Ectodermal cell (in vitro differentiated cells): ENCODE measurements around the gene FEM1B.

Experiments
- H3K27ac ChIP-seq: 2 replicates; pipeline ENCODE4 v1.7.0; 2013; ENCODE audit warnings: mild to moderate bottlenecking, low read depth, low read length; ENCODE audit not compliant: insufficient read depth, poor library complexity, severe bottlenecking
- H3K27me3 ChIP-seq: 2 replicates; pipeline ENCODE4 v1.7.0; 2013; ENCODE audit warnings: mild to moderate bottlenecking, low read length; ENCODE audit not compliant: insufficient read depth, control insufficient read depth, poor library complexity, severe bottlenecking
- H3K36me3 ChIP-seq: one replicate; pipeline ENCODE4 v1.7.0; 2013; ENCODE audit warnings: low read length; ENCODE audit not compliant: control insufficient read depth, insufficient read depth
- H3K4me1 ChIP-seq: one replicate; pipeline ENCODE4 v1.7.0; 2013; ENCODE audit warnings: low read length; ENCODE audit not compliant: control insufficient read depth, insufficient read depth
- H3K4me3 ChIP-seq: 2 replicates; pipeline ENCODE4 v1.7.0; 2013; ENCODE audit warnings: low read depth, low read length, control low read depth; ENCODE audit not compliant: insufficient read depth
- H3K9me3 ChIP-seq: 2 replicates; pipeline ENCODE4 v1.7.0; 2013; ENCODE audit warnings: mild to moderate bottlenecking, low read length, moderate library complexity; ENCODE audit not compliant: control insufficient read depth
- WGBS, 2 experiments: methylation state at CpG; one replicate each; pipeline ENCODE4 v1.1.7; 2013; ENCODE audit warnings: missing lambda C conversion rate in 2 of 2; 5-methylcytosine and 5-hydroxymethylcytosine counted together

Gene FEM1B

GRCh38 chr15:68298336-68298735 lies 20.8 kb downstream of the FEM1B start:
- Histone ChIP-seq H3K4me1 (peaks cover 2% of the 10 kb centered on the region), H3K9me3 (no peaks in the 10 kb centered on the region), H3K27me3 (no peaks in the 10 kb centered on the region), H3K4me3 (no peak overlapping the region), H3K27ac (no peak overlapping the region), H3K36me3 (no peaks in the 10 kb centered on the region)
- 93 to 94% methylated on average over 3 of the region's 3 CpGs for WGBS, 2 experiments

GRCh38 chr15:68298882-68299381 lies 21.4 kb downstream of the FEM1B start:
- Histone ChIP-seq H3K27ac (no peak overlapping the region), H3K4me3 (no peak overlapping the region)
- 94 to 97% methylated on average over 6 of the region's 6 CpGs for WGBS, 2 experiments

GRCh38 chr15:68299436-68299835 lies 21.9 kb downstream of the FEM1B start:
- Histone ChIP-seq H3K4me1 (peaks cover 5% of the 10 kb centered on the region), H3K9me3 (no peaks in the 10 kb centered on the region), H3K36me3 (no peaks in the 10 kb centered on the region), H3K27ac (no peak overlapping the region), H3K4me3 (no peak overlapping the region), H3K27me3 (no peaks in the 10 kb centered on the region)
- 94 to 97% methylated on average over 5 of the region's 5 CpGs for WGBS, 2 experiments

More at GRCh38 chr15:68298882-68299381, 21.4 kb downstream of the FEM1B start:
- Histone ChIP-seq H3K27me3 (no peaks in the 10 kb centered on the region), H3K4me1 (peaks cover 5% of the 10 kb centered on the region), H3K9me3 (no peaks in the 10 kb centered on the region), H3K36me3 (no peaks in the 10 kb centered on the region)

- H3K27ac ChIP-seq = no peak overlapping the region
- WGBS, 2 experiments = 91 to 96% methylated on average over 6 of the region's 6 CpGs
These were observed 22.8 kb downstream of the FEM1B start for GRCh38 chr15:68300115-68300940.

GRCh38 chr15:68301301-68301700 lies 23.8 kb downstream of the FEM1B start:
- no peak overlapping the region for H3K27ac ChIP-seq

More at GRCh38 chr15:68300115-68300940, 22.8 kb downstream of the FEM1B start:
- Histone ChIP-seq H3K4me3 (no peak overlapping the region), H3K36me3 (no peaks in the 10 kb centered on the region), H3K27me3 (no peaks in the 10 kb centered on the region), H3K9me3 (no peaks in the 10 kb centered on the region), H3K4me1 (peaks cover 5% of the 10 kb centered on the region)

GRCh38 chr15:68302729-68303128 lies 25.2 kb downstream of the FEM1B start:
- H3K4me1 ChIP-seq = peaks cover 13% of the 10 kb centered on the region
- no peak overlapping the region for H3K4me3 ChIP-seq
- no peaks in the 10 kb centered on the region for H3K9me3 ChIP-seq
- no peak overlapping the region for H3K27ac ChIP-seq
- 93 to 95% methylated on average over 6 of the region's 6 CpGs for WGBS, 2 experiments
- H3K36me3 ChIP-seq = no peaks in the 10 kb centered on the region
- no peaks in the 10 kb centered on the region for H3K27me3 ChIP-seq

More at GRCh38 chr15:68301301-68301700, 23.8 kb downstream of the FEM1B start:
- H3K4me3 ChIP-seq = no peak overlapping the region
- H3K9me3 ChIP-seq = no peaks in the 10 kb centered on the region
- WGBS, 2 experiments = 92% methylated on average over 8 of the region's 8 CpGs
- H3K36me3 ChIP-seq = no peaks in the 10 kb centered on the region
- peaks cover 5% of the 10 kb centered on the region for H3K4me1 ChIP-seq
- no peaks in the 10 kb centered on the region for H3K27me3 ChIP-seq

- H3K27me3 ChIP-seq = no peaks in the 10 kb centered on the region
- WGBS, 2 experiments = 81 to 91% methylated on average over 2 of the region's 2 CpGs
- H3K36me3 ChIP-seq = no peaks in the 10 kb centered on the region
- H3K9me3 ChIP-seq = no peaks in the 10 kb centered on the region
- no peak overlapping the region for H3K27ac ChIP-seq
- peaks cover 13% of the 10 kb centered on the region for H3K4me1 ChIP-seq
- no peak overlapping the region for H3K4me3 ChIP-seq
These were observed 25.6 kb downstream of the FEM1B start for GRCh38 chr15:68303134-68303533.

GRCh38 chr15:68303560-68304436 lies 26.3 kb downstream of the FEM1B start:
- no peaks in the 10 kb centered on the region for H3K36me3 ChIP-seq

GRCh38 chr15:68304589-68305337 lies 27.2 kb downstream of the FEM1B start:
- H3K4me3 ChIP-seq = no peak overlapping the region
- H3K27me3 ChIP-seq = no peaks in the 10 kb centered on the region
- WGBS, 2 experiments = 70 to 72% methylated on average over 15 of the region's 15 CpGs
- H3K4me1 ChIP-seq = peaks cover 13% of the 10 kb centered on the region
- no peaks in the 10 kb centered on the region for H3K9me3 ChIP-seq
- H3K36me3 ChIP-seq = no peaks in the 10 kb centered on the region
- H3K27ac ChIP-seq = no peak overlapping the region

More at GRCh38 chr15:68303560-68304436, 26.3 kb downstream of the FEM1B start:
- Histone ChIP-seq H3K27me3 (no peaks in the 10 kb centered on the region), H3K4me1 (peaks cover 13% of the 10 kb centered on the region), H3K9me3 (no peaks in the 10 kb centered on the region), H3K4me3 (no peak overlapping the region), H3K27ac (no peak overlapping the region)
- 84% methylated on average over 15 of the region's 15 CpGs for WGBS, 2 experiments
